Heart left ventricle (tissue), 13 donors: ENCODE measurements around the gene POMT1.
"Not testable (repeated sequence)": the region's sequence is repeated elsewhere in the genome, so short reads cannot be mapped to it uniquely, and the experiment has no call there.

ENCODE experiments used
- POLR2A ChIP-seq, 2 donors: fragments of 450-650 bp; IDR thresholded peaks; one replicate each; pipeline ENCODE4 v1.6.1; 2017; ENCODE audit warnings: antibody characterized with exemption in 2 of 2, mild to moderate bottlenecking in 2 of 2, moderate library complexity in 2 of 2
- TF ChIP-seq, protein P1 (sequence below), 12 donors: fragments of 200-600 bp; sonication (generic) in 4 of 12; IDR thresholded peaks; one replicate each; pipeline versions ENCODE4 v1.5.0 to v1.8.0; 2018 to 2022; ENCODE audit warnings: antibody characterized with exemption in 12 of 12, mild to moderate bottlenecking in 5 of 12
- donor health status: ischemic (EF 13 %, LVEDD 7.1; RV severe dilation, severe dysfunction).
- donor health status: DM: no; HTN: yes; CAD: no.
- donor health status: DM: no; HTN: no; CAD: no.
- donor health status: ischemic (EF 25% LVEDD 6.9; RV normal size, moderate dysfunction).
- donor health status: ischemic (EF 25% LVEDD 5.7; RV mildly dilated, moderate dysfunction).
- donor health status: ischemic (EF 35%, LVEDD 5.7; RV mildly dilated, moderate dysfunction).
- donor health status: nonischemic (EF 11% LVEDD 7.7; RV severe dilation, severe dysfunction).
- donor health status: DM: yes; HTN: yes; CAD: no.
- donor health status: PGD.
- donor health status: ischemic (EF 29% LVEDD 5.4; RV normal size, mild dysfunction).
- donor health status: nonischemic (EF 23%, LVEDD 6.1; RV moderate dilation, normal function).

DNA sequence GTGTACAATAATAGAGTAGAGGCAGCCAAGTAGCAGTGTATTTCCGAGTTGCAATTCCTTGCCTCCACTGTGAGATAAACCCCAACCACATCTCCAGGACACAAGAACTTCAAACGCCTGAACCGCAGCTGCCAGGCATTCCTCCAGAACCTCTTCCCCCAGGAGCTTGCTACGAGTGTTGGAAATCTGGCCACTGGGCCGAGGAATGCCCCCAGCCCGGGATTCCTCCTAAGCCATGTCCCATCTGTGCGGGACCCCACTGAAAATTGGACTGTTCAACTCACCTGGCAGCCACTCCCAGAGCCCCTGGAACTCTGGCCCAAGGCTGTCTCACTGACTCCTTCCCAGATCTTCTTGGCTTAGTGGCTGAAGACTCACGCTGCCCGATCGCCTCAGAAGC lies 46.5 kb downstream of the POMT1 start:
- TF ChIP-seq, protein P1, sequence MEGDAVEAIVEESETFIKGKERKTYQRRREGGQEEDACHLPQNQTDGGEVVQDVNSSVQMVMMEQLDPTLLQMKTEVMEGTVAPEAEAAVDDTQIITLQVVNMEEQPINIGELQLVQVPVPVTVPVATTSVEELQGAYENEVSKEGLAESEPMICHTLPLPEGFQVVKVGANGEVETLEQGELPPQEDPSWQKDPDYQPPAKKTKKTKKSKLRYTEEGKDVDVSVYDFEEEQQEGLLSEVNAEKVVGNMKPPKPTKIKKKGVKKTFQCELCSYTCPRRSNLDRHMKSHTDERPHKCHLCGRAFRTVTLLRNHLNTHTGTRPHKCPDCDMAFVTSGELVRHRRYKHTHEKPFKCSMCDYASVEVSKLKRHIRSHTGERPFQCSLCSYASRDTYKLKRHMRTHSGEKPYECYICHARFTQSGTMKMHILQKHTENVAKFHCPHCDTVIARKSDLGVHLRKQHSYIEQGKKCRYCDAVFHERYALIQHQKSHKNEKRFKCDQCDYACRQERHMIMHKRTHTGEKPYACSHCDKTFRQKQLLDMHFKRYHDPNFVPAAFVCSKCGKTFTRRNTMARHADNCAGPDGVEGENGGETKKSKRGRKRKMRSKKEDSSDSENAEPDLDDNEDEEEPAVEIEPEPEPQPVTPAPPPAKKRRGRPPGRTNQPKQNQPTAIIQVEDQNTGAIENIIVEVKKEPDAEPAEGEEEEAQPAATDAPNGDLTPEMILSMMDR (IDR thresholded peaks at IDR 0.05), result not testable (repeated sequence)
- not testable (repeated sequence) for TF ChIP-seq POLR2A (IDR thresholded peaks at IDR 0.05)
